GM12874 (cell line): ENCODE results near the gene FAM199X.

Source experiments
- TF ChIP-seq, protein P1 (sequence below): IDR thresholded peaks from 2 replicates; pipeline ENCODE4 v1.5.1; 2011; ENCODE audit warnings: low read depth, mild to moderate bottlenecking, control low read depth, low read length, moderate library complexity; ENCODE audit not compliant: insufficient read depth

FAM199X gene

DNA sequence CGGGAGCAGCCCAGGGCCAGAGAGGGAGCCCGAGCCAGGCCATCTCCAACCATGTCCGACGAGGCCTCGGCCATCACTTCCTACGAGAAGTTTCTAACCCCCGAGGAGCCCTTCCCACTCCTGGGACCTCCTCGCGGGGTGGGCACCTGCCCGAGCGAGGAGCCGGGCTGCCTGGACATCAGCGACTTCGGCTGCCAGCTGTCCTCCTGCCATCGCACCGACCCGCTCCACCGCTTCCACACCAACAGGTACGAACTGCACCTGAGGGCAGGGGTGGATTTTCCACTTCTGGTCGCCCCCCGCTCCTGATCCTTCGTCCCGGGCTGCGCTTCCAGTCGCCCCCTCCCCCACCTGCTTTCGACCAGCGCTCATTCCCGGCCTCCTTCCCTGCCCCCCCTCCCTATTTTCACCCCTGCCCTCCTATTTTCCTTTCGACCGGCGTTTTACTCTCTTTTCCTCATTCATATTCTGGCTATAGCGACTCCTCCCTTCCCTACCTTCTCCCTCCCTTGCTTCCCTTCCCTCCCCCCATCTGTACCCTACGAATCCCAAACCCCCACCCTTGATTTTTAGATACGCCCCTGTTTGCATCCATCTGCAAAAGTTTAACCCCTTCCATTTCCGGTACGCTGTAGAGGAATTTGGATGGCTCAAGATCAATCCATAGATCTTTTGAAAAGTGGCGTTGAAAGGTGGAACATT, 633 bp downstream of the FAM199X start:
- TF ChIP-seq, protein P1, sequence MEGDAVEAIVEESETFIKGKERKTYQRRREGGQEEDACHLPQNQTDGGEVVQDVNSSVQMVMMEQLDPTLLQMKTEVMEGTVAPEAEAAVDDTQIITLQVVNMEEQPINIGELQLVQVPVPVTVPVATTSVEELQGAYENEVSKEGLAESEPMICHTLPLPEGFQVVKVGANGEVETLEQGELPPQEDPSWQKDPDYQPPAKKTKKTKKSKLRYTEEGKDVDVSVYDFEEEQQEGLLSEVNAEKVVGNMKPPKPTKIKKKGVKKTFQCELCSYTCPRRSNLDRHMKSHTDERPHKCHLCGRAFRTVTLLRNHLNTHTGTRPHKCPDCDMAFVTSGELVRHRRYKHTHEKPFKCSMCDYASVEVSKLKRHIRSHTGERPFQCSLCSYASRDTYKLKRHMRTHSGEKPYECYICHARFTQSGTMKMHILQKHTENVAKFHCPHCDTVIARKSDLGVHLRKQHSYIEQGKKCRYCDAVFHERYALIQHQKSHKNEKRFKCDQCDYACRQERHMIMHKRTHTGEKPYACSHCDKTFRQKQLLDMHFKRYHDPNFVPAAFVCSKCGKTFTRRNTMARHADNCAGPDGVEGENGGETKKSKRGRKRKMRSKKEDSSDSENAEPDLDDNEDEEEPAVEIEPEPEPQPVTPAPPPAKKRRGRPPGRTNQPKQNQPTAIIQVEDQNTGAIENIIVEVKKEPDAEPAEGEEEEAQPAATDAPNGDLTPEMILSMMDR, result no peak

DNA sequence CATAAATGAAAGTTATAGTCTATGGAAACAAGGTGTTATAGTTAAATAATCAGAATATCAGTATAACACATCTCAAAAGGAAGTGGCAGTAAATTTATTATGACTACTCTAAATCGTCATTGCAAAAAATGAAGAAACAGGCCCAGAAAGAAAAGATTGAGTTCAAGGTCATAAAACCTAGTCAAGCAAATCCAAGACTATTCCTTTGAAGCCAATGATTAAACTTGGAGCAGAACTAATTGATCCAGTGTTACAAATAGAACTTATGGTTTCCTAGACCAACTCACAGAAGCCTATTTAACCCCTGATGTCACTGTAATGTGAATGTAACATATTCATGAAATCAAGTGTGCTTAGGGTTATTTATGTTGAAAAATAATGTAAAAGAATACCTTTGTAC, 1.9 kb downstream of the FAM199X start:
- TF ChIP-seq, protein P1, result no peak

DNA sequence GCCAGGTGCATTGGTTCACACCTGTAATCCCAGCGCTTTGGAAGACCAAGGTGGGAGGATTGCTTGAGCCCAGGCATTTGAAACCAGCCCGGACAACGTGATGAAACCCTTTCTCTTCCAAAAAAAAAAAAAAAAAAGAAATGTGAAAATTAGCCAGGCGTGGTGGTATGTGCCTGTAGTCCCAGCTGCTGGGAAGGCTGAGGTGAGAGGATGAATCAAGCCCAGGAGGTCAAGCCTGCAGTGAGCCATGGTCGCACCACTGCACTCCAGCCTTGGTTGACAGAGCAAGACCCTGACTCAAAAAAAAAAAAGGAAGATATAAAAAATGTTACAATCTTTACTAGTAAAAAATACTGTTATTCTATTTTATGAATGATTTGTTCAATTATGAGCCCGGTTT, 5.9 kb downstream of the FAM199X start:
- TF ChIP-seq, protein P1, result no peak

DNA sequence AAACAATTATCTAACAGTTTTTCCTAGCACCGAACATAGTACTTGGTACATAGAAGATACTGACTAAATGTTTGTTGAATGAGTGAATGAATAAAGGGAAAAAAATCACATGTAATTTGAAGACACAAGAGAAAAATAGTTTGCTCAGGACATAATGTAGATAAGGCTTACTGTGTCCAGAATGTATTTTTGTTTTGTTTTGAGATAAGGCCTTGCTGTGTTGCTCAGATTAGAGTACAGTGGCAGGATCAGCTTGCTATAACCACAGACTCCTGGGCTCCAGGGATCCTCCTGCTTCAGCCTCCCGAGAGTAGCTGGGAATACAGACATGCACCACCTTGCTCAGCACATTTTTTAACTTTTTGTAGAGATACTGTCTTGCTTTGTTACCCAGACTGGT, 6.5 kb downstream of the FAM199X start:
- TF ChIP-seq, protein P1, result no peak

DNA sequence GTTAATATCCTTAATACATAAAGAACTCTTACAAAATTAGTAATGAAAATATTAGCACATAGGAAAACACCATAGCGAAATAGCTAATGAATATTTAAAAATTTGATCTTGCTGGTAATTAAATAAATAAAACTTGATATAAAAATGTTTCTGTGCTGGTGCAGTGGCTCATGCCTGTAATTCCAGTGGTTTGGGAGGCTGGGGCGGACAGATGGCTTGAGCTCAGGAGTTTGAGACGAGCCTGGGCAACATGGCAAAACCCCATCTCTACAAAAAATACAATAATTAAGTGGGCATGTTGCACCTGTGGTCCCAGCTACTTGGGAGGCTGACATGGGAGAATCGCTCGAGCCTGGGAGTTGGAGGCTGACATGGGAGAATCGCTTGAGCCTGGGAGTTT, 7.6 kb downstream of the FAM199X start:
- TF ChIP-seq, protein P1, result no peak

DNA sequence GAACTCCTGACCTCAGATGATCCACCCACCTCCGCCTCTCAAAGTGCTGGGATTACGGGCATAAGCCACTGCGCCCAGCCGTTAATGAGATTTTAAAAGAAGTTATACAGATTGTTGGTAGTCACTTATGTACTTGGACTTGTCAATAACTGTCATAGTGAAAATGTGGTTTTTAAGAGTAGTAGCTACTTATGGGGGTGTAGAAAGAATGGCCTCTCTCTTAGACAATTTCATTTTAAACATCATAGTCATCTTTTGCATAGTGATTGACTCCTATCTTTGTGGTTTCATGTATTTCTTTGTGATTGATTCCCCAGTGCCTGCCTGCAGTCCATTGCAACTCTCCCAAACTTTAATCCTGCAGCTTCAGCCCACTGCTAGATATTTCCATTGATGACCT, 17.4 kb downstream of the FAM199X start:
- TF ChIP-seq, protein P1, result no peak

DNA sequence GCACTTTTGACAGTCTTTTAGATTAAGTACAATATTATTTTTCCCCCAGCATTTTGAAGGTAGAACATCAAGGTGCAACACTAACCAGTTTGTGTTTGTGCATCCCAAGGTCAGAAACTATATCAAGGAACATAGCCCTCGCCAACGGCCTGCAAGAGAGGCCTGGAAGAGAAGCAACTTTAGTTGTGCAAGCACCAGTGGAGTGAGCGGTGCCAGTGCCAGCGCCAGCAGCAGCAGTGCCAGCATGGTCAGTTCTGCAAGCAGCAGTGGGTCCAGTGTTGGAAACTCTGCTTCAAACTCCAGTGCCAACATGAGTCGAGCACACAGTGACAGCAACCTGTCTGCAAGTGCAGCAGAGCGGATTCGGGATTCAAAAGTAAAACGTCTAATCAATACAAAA, 21.7 kb downstream of the FAM199X start:
- TF ChIP-seq, protein P1, result no peak
